GM13976 (cell line): Measurements from ENCODE around the gene RAB44.

Experiments
- DNase-seq: peaks from one replicate; pipeline ENCODE4 v3.0.0; 2012; ENCODE audit warnings: low spot score
- CTCF ChIP-seq: IDR thresholded peaks from 2 replicates; pipeline ENCODE4 v1.5.1; 2012; ENCODE audit warnings: borderline replicate concordance, mild to moderate bottlenecking; ENCODE audit not compliant: insufficient read depth; ENCODE audit errors: extremely low read depth, missing control alignments, control extremely low read depth
- in situ Hi-C: fragments of 300-500 bp; cut with MboI; formaldehyde crosslinking; loops from one replicate; pipeline ENCODE4 v1.12.0; 2022; ENCODE audit warnings: low sequenced_read_pairs, mixed read lengths, inconsistent platforms; ENCODE audit not compliant: unreplicated experiment

RAB44 gene

GRCh38 chr6:36730424-36731380 lies 33.1 kb downstream of the RAB44 start:
- no peak for DNase-seq
- TF ChIP-seq CTCF: no peak
- in situ Hi-C loops: no loop called here

GRCh38 chr6:36731622-36732310 lies 34.1 kb downstream of the RAB44 start:
- in situ Hi-C loops: no loop called here
- no peak for DNase-seq
- no peak for TF ChIP-seq CTCF

GRCh38 chr6:36733300-36733699 lies 35.7 kb downstream of the RAB44 start:
- DNase-seq: no peak
- in situ Hi-C loops: no loop called here
- no peak for TF ChIP-seq CTCF

GRCh38 chr6:36734486-36735060 lies 36.9 kb downstream of the RAB44 start:
- DNase-seq: no peak
- in situ Hi-C loops: no loop called here
- no peak for TF ChIP-seq CTCF

GRCh38 chr6:36735110-36736071 lies 37.8 kb downstream of the RAB44 start:
- peak; percentile 63 for DNase-seq
- in situ Hi-C loops: no loop called here
- TF ChIP-seq CTCF: no peak

- no peak for DNase-seq
- no peak for TF ChIP-seq CTCF
- in situ Hi-C loops: no loop called here
These were observed 39.6 kb downstream of the RAB44 start for GRCh38 chr6:36737043-36737785.
